HG03095 (cell line): Measurements from ENCODE around the gene ANO2.

Experiments
- ATAC-seq: cut with Tn5 transposase; IDR thresholded peaks from one replicate; pipeline ENCODE4 v1.9.1; 2021; ENCODE audit warnings: moderate library complexity; ENCODE audit not compliant: unreplicated experiment

ANO2 gene

DNA sequence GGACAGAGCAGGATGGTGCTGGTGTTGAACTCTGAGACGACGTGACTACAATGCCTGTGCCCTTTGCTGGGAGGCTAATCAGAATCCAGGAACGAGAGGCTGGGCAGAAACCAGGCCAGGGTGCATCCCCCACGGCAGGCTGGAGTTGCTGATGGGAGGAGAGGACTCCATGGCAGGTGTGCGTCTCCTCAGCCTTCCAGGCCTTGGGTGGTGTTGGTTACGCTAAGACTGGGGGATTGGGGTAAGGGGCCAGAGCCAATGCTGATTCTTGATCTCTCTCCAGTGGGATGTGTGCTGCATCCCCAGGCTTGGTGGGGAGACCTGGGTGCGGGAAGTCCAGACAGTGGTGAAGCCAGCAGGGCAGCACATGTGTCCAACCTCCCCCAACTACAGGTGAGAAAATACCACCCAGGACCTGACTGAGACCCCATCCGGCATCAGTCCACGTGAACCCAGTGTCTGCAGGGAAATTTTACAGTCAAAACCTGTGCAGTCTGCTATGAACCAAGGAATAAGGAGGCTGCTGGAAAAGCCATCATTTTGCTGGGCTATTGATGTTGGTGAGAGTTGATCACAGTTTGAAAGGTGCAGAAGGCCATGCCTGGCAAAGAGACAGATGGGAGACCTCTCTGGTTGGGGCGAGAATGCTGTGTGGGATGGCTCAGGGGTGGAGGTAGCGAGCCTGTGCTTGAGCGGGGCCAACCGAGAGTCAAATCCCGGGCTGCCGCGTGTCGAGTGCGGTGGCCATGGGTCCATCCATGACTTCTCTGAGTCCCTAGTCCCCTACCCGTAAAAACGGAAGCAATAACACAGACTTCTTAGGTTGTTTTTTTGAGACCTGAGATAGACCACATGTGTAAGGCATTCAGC, 423.4 kb downstream of the ANO2 start:
- no peak for ATAC-seq

DNA sequence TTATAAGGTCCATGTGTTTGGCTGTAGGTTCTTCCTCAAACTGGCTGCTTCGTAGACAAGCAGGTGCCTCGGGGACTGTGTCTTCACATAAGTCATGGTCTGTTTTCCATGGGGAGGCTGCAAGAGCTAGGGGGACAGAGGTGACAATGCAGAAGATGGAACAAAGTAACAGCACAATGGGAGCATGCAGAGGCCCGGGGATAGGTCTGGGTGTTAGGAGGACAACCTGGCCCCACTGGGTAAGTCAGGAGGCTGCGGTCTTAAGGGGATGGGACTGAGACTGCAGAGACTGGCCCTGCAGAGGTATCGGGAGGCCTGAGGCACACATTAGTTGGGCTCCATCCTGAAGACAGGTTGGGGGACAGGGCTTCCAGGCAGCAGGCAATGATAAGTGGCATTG, 424.2 kb downstream of the ANO2 start:
- no peak for ATAC-seq

DNA sequence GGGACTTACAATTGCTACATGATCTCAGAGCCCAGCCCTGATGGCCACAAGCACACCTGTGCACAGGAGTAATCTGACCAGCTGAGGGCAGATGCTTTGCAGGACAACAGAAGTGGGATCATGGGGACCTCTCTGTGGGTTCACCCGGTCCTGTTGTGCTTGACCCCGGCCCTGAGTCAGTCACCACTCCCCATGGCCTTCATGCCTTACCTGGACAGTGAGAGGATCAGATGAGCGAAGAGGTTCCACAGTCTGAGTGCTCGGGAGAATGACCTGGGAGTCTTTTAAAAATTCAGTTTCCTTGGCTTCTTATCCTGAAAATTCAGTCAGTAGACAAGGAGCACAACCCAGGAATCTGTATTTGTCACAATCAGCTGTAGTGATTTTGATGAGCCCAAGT, 425.0 kb downstream of the ANO2 start:
- ATAC-seq, result no peak

DNA sequence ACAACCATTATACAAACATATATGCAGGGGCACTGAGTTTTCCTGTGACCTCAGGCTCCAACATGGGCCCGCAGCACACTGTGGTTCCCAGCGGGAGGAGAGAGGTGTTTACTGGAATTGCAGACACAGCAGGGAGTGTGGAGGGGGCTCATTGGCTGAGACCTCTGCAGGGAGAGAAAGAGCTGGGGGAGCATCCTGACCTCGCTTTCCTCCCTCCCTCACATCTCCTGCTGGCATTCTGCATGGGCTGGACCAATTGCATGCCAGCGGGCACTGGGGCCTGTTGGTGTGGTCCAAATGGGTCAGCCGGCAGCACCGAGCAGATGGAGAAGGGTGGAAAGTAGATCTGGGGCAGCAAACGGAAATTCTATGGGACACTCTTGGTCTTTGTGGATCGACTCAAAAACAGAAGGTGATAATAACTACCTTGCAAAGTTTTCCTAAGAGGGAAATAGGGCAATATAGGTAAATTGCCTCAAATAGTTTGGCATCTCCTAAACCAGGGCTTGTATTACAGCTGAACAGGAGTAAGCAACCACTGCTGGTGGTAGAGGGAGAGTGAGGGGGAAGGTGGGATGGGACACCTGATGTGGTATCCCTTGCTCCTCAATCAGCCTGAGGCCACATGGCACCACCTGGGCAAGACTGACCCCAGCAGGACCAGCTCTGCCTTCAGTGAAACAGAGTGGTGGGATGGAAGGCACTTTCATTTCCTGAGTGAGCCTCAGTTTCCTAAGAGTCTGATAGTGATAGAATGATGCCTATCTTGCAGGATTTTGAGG, 426.3 kb downstream of the ANO2 start:
- ATAC-seq, result no peak

DNA sequence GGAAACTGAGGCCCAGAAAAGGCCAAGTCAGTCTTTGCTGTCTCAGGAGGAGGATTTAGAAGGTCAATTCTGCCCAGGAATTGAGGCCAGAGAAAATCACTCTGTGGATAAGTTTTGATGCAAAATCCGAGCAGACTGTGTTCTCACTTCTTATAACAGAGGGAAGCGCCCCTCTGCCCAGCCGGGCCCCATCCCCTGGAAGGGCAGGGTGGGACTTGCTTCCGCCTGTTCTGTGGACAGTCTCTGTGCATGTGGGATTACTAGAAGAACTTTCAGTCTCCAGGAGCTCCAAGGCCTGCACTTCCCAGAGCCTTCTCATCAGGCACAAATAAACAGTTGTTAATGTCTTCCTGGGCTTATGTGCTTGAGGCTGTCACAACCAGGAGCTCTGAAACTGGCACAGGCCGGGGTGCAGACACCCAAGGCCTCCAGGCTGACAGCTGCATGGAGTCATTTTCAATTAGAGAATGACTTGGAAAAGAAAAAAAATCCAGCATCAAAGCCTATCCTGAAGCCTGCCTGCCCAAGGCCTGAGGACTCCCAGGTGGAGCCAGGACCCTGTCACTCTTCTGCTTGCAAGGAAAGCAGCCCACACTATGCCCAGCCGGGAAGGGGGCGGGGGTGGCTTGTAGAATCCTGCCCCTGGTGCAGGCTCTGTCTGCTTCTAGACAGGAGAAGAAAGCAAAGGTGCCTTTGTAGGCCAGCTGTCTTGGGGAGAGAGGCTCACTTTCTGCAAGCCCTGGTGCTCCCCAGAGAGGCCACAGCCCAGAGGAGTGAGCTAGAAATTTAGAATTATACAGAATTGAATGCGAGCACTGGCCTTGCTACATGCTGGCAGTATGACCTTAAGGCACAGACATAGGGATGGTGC, 428.5 kb downstream of the ANO2 start:
- no peak for ATAC-seq

DNA sequence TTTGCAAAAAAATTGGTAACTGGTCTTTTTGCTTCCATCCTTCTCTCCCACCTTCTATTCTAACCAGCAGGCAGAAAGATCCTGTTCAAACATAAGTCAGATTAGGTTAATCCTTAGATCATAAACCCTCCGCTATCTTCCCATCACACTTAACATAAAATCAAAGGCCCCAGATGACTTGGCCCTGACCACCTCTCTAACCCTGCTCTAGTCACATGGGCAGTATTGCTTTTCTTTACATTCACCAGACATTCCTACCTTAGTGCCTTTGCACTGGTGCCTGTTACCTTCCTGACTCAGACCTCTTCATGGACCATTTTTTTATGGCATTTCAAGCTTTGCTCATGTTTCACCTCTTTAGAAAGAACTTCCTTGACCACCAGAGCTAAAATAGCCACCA, 429.6 kb downstream of the ANO2 start:
- no peak for ATAC-seq

DNA sequence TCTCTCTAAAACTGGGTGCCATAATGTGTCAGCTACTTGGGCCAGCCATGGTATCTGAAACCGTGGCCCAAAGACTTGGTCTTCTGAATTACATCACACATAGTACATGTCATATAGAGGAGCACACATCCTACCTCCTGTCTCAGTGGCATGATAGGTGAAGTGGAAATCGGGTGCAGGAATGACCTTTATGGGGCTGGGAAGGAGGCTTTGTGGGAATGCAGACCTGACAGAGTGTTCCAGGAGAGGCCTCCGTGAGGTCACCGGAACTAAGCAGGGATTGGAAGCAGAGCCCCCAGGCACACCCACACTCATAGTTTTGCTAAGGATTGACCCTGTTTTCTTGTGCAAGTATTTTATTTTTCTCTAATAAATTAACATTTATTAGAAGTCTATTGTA, 430.5 kb downstream of the ANO2 start:
- ATAC-seq, result no peak

DNA sequence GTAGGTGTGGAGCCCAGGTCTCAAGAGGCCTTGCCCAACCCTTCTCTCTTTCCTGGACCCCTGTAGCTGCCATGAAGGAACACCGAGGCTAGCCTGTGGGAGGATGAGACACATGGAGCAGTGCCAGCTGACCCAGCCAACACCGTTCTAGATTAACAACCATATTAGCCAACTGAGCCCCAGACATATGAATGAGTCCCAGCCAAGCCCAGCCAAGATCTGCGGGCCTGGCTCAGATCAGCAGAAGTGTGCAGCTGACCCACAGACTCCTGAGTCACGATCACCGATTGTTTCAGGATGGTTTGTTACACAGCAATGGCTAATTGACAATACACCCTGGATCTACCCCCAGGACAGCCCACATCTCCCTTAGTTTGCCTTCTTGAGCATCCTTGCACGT, 431.0 kb downstream of the ANO2 start:
- no peak for ATAC-seq

DNA sequence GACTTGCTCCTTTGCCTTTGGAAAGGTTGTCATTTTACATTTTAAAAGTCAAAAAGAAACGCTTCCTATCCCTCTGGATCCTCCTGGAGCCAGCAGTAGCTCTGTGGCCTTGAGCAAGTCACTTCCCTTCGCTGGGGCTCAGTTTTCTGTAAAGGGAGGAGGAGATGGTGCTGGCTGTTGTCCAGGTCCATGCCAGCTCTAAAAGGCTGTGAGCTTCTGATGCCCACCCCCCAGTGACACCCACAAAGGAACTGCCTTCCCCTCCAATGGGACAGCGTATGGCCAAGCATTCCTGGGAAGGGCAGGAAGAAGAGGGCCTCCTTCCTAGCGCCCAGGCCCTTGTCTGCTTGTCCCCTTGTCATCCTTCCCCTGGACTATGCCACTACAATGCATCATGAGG, 431.7 kb downstream of the ANO2 start:
- ATAC-seq, result no peak
